ENCODE results near the gene SPINK6. TPM values are rescaled to one million over a fixed set of nuclear protein-coding genes. Genes with fewer than 3 reads are reported as not detected.

SPINK6 gene
- total RNA-seq, 1 experiment from 2014 or later, result not detected

DNA sequence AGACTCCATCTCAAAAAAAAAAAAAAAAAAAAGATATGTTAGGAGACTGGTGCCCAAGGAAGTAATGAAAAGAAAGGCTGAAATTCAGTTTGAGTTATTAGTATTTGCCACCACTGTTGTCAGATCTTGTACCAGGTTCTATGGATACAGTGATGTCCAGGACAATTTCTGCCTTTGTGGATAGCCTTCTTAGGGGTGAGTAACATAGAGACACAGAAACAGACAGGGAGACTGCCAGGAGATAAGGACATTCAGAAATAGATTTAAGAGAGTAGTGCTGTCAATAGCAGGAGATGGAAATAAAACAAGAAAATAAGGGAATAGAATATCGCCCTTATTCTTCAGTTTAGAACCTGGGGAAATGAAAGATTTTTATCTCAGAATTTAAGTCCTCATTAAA is 40.8 kb upstream of the SPINK6 start:
- Histone ChIP-seq H2AFZ (ENCODE audit: low read depth, low read length, poor library complexity, severe bottlenecking) (no peak overlapping the region), H4K20me1 (ENCODE audit: insufficient read depth) (no peaks in the 10 kb centered on the region; the same call in 1 of the 2 replicates), H3K4me2 (ENCODE audit: low read length) (no peak overlapping the region), H3K27ac (ENCODE audit: low read depth, low read length) (no peak overlapping the region), H3K4me1 (ENCODE audit: control insufficient read depth in 1 of 2, insufficient read depth in 2 of 2, low read length in 2 of 2) (no peaks in the 10 kb centered on the region), H3K36me3 (ENCODE audit: control insufficient read depth in 1 of 2, insufficient read depth in 2 of 2, low read length in 2 of 2) (no peaks in the 10 kb centered on the region), H3K79me2 (ENCODE audit: insufficient read depth, low read length) (no peaks in the 10 kb centered on the region), H3K4me3 (replicated peaks in 1 of 2; ENCODE audit: low read depth in 1 of 2, low read length in 2 of 2) (no peak overlapping the region), H3K9me3 (ENCODE audit: control insufficient read depth in 1 of 2, insufficient read depth in 1 of 2, low read depth in 1 of 2, low read length in 2 of 2) (no peaks in the 10 kb centered on the region), H3K9ac (ENCODE audit: low read length) (no peak overlapping the region), H3K27me3 (ENCODE audit: insufficient read depth, low read length) (0 out of 2 replicates have a peak, but pooled peaks cover 3% of the 10 kb centered on the region), H3K9me2 (ENCODE audit: insufficient read depth) (no peaks in the 10 kb centered on the region)
- CTCF ChIA-PET, result no interaction called here
- intact Hi-C loops (cut with micrococcal nuclease), result no loop called here
- BruUV-seq (replicated peaks), result no TSS peak
- ATAC-seq (no peak), DNase-seq (ENCODE audit: low read depth, low spot score) (no peak)
- POLR2A ChIA-PET, result no interaction called here
- no peak for TF ChIP-seq EZH2phosphoT487 (IDR thresholded peaks at IDR 0.05; ENCODE audit: borderline replicate concordance)
- TF ChIP-seq, protein P1, sequence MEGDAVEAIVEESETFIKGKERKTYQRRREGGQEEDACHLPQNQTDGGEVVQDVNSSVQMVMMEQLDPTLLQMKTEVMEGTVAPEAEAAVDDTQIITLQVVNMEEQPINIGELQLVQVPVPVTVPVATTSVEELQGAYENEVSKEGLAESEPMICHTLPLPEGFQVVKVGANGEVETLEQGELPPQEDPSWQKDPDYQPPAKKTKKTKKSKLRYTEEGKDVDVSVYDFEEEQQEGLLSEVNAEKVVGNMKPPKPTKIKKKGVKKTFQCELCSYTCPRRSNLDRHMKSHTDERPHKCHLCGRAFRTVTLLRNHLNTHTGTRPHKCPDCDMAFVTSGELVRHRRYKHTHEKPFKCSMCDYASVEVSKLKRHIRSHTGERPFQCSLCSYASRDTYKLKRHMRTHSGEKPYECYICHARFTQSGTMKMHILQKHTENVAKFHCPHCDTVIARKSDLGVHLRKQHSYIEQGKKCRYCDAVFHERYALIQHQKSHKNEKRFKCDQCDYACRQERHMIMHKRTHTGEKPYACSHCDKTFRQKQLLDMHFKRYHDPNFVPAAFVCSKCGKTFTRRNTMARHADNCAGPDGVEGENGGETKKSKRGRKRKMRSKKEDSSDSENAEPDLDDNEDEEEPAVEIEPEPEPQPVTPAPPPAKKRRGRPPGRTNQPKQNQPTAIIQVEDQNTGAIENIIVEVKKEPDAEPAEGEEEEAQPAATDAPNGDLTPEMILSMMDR (IDR thresholded peaks at IDR 0.05 in 2 of 3, conservative IDR thresholded peaks at IDR 0.05 in 1 of 3; ENCODE audit: borderline replicate concordance in 1 of 3, insufficient read depth in 1 of 3, low read depth in 2 of 3, low read length in 2 of 3), result no peak
- no peak for TF ChIP-seq CEBPB (IDR thresholded peaks at IDR 0.05; ENCODE audit: low read depth)
- TF ChIP-seq JUND (IDR thresholded peaks at IDR 0.05), result no peak
- no peak for TF ChIP-seq POLR2A (IDR thresholded peaks at IDR 0.05; ENCODE audit: borderline replicate concordance, extremely low read depth, insufficient read depth, insufficient read length)
- no peak for TF ChIP-seq RAD21 (IDR thresholded peaks at IDR 0.05; ENCODE audit: low read depth)
- no peak for TF ChIP-seq SRF (IDR thresholded peaks at IDR 0.05; ENCODE audit: low read depth)
- TF ChIP-seq POLR2AphosphoS5 (IDR thresholded peaks at IDR 0.05; ENCODE audit: low read depth, low read length), result no peak
- TF ChIP-seq, protein P2, sequence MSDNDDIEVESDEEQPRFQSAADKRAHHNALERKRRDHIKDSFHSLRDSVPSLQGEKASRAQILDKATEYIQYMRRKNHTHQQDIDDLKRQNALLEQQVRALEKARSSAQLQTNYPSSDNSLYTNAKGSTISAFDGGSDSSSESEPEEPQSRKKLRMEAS (IDR thresholded peaks at IDR 0.05), result no peak
- TF ChIP-seq ATF3 (IDR thresholded peaks at IDR 0.05), result no peak
- no peak for TF ChIP-seq ZNF274 (IDR thresholded peaks at IDR 0.05; ENCODE audit: low read depth, low read length)
- TF ChIP-seq SIN3A (IDR thresholded peaks at IDR 0.05; ENCODE audit: low read depth), result no peak
- TF ChIP-seq, protein P3, sequence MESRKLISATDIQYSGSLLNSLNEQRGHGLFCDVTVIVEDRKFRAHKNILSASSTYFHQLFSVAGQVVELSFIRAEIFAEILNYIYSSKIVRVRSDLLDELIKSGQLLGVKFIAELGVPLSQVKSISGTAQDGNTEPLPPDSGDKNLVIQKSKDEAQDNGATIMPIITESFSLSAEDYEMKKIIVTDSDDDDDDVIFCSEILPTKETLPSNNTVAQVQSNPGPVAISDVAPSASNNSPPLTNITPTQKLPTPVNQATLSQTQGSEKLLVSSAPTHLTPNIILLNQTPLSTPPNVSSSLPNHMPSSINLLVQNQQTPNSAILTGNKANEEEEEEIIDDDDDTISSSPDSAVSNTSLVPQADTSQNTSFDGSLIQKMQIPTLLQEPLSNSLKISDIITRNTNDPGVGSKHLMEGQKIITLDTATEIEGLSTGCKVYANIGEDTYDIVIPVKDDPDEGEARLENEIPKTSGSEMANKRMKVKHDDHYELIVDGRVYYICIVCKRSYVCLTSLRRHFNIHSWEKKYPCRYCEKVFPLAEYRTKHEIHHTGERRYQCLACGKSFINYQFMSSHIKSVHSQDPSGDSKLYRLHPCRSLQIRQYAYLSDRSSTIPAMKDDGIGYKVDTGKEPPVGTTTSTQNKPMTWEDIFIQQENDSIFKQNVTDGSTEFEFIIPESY (IDR thresholded peaks at IDR 0.05; ENCODE audit: extremely low read depth, insufficient replicate concordance, low read length), result no peak
- no peak for TF ChIP-seq ELF1 (IDR thresholded peaks at IDR 0.05; ENCODE audit: borderline replicate concordance, low read depth)
- TF ChIP-seq, protein P4, sequence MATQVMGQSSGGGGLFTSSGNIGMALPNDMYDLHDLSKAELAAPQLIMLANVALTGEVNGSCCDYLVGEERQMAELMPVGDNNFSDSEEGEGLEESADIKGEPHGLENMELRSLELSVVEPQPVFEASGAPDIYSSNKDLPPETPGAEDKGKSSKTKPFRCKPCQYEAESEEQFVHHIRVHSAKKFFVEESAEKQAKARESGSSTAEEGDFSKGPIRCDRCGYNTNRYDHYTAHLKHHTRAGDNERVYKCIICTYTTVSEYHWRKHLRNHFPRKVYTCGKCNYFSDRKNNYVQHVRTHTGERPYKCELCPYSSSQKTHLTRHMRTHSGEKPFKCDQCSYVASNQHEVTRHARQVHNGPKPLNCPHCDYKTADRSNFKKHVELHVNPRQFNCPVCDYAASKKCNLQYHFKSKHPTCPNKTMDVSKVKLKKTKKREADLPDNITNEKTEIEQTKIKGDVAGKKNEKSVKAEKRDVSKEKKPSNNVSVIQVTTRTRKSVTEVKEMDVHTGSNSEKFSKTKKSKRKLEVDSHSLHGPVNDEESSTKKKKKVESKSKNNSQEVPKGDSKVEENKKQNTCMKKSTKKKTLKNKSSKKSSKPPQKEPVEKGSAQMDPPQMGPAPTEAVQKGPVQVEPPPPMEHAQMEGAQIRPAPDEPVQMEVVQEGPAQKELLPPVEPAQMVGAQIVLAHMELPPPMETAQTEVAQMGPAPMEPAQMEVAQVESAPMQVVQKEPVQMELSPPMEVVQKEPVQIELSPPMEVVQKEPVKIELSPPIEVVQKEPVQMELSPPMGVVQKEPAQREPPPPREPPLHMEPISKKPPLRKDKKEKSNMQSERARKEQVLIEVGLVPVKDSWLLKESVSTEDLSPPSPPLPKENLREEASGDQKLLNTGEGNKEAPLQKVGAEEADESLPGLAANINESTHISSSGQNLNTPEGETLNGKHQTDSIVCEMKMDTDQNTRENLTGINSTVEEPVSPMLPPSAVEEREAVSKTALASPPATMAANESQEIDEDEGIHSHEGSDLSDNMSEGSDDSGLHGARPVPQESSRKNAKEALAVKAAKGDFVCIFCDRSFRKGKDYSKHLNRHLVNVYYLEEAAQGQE (IDR thresholded peaks at IDR 0.05; ENCODE audit: low read depth), result no peak
- TF ChIP-seq ZFX (IDR thresholded peaks at IDR 0.05), result no peak
- RAD21 ChIA-PET (ENCODE audit: low non-redundant PET in 1 of 2, low total read pairs in 2 of 2, uncharacterized antibody in 2 of 2, unreplicated experiment in 2 of 2), result no interaction called here
